Heart left ventricle (tissue), 16 donors: ENCODE results near the gene CNDP2. TPM values are rescaled to one million over a fixed set of nuclear protein-coding genes. Genes with fewer than 3 reads are reported as not detected.
A peak's percentile ranks its signal among the peaks of the same experiment; 100 is the strongest.
"Not testable (repeated sequence)": the region's sequence is repeated elsewhere in the genome, so short reads cannot be mapped to it uniquely, and the experiment has no call there.

ENCODE experiments used
- ATAC-seq, 4 donors: fragments of 200-7000 bp; cut with Tn5 transposase; one replicate each; pipeline ENCODE4 v1.9.1; 2020 to 2022; ENCODE audit warnings: moderate library complexity in 4 of 4, mild to moderate bottlenecking in 3 of 4, moderate number of reproducible peaks in 1 of 4
- DNase-seq, 5 donors: peaks; one replicate each; pipeline ENCODE4 v3.0.0-alpha.2; 2020
- H3K27ac ChIP-seq, 12 donors: fragments of 200-600 bp; sonication (generic) in 4 of 12; one replicate each; pipeline versions ENCODE4 v1.5.0 to v1.8.0; 2016 to 2022; ENCODE audit warnings: mild to moderate bottlenecking in 2 of 12
- H3K27me3 ChIP-seq, 9 donors: fragments of 200-600 bp; sonication (generic) in 2 of 9; one replicate each; pipeline versions ENCODE4 v1.5.1 to v1.8.0; 2016 to 2022; ENCODE audit warnings: mild to moderate bottlenecking in 3 of 9
- H3K36me3 ChIP-seq, 9 donors: fragments of 200-600 bp; sonication (generic) in 2 of 9; one replicate each; pipeline versions ENCODE4 v1.5.0 to v1.8.0; 2018 to 2022; ENCODE audit warnings: mild to moderate bottlenecking in 2 of 9
- H3K4me1 ChIP-seq, 12 donors: fragments of 200-600 bp; sonication (generic) in 4 of 12; one replicate each; pipeline versions ENCODE4 v1.5.0 to v1.8.0; 2016 to 2022; ENCODE audit warnings: mild to moderate bottlenecking in 3 of 12
- H3K4me3 ChIP-seq, 12 donors: fragments of 200-600 bp; sonication (generic) in 4 of 12; one replicate each; pipeline versions ENCODE4 v1.5.0 to v1.8.0; 2017 to 2022; ENCODE audit warnings: mild to moderate bottlenecking in 9 of 12, moderate library complexity in 4 of 12
- H3K9me3 ChIP-seq, 12 donors: fragments of 200-600 bp; sonication (generic) in 4 of 12; one replicate each; pipeline versions ENCODE4 v1.5.0 to v1.8.0; 2016 to 2022; ENCODE audit warnings: mild to moderate bottlenecking in 1 of 12
- CTCF ChIP-seq, 12 donors: fragments of 200-600 bp; sonication (generic) in 4 of 12; IDR thresholded peaks; one replicate each; pipeline versions ENCODE4 v1.5.0 to v1.8.0; 2018 to 2022; ENCODE audit warnings: antibody characterized with exemption in 12 of 12, mild to moderate bottlenecking in 5 of 12
- POLR2A ChIP-seq, 2 donors: fragments of 450-650 bp; IDR thresholded peaks; one replicate each; pipeline ENCODE4 v1.6.1; 2017; ENCODE audit warnings: antibody characterized with exemption in 2 of 2, mild to moderate bottlenecking in 2 of 2, moderate library complexity in 2 of 2
- WGBS, 4 donors: extraction: QIAGEN DNeasy Blood & Tissue Kit in 2 of 4; methylation state at CpG; one replicate each; pipeline versions ENCODE4 v1.1.5 to v1.1.7; 2013 to 2018; 5-methylcytosine and 5-hydroxymethylcytosine counted together
- intact Hi-C, 10 donors: fragments of 100-400 bp; cut with DNase I; formaldehyde crosslinking; loops; one replicate each; pipeline versions ENCODE4 v1.11.1 to v1.14.2; 2022
- polyA plus RNA-seq, 2 donors: library from polyadenylated mRNA; stranded (reverse); fragments of 200-250 nt; gene quantifications; one replicate each; pipeline ENCODE4 v1.2.3, GENCODE V29; 2013
- total RNA-seq, 9 donors: library from RNA; depleted of rRNA in 2 of 9; stranded (reverse); fragments of >200 nt in 2 of 9; fragmentation: NEBNext Ultra II Directional in 3 of 9; extraction: Animal tissue kit (Norgen Biotek cat#: 25700) in 3 of 9; gene quantifications; one replicate each; pipeline versions ENCODE4 v1.1.0 to v1.2.4, GENCODE V29; 2016 to 2023
- donor health status: ischemic (EF 13 %, LVEDD 7.1; RV severe dilation, severe dysfunction).
- donor health status: healthy with polysubstance abuse.
- donor health status: DM: no; HTN: yes; CAD: no.
- donor health status: DM: no; HTN: no; CAD: no.
- donor health status: ischemic (EF 25% LVEDD 6.9; RV normal size, moderate dysfunction).
- donor health status: ischemic (EF 25% LVEDD 5.7; RV mildly dilated, moderate dysfunction).
- donor health status: healthy.
- donor health status: DM: yes; HTN: yes; CAD: no.
- donor health status: ischemic (EF 35%, LVEDD 5.7; RV mildly dilated, moderate dysfunction).
- donor health status: nonischemic (EF 11% LVEDD 7.7; RV severe dilation, severe dysfunction).
- donor health status: DM: yes; HTN: yes; CAD: no.
- donor health status: PGD.
- donor health status: ischemic (EF 29% LVEDD 5.4; RV normal size, mild dysfunction).
- donor health status: nonischemic (EF 23%, LVEDD 6.1; RV moderate dilation, normal function).

The CNDP2 gene
- total and polyA plus RNA-seq, 11 donors: 38.3 to 162 (median 76.3) TPM

DNA sequence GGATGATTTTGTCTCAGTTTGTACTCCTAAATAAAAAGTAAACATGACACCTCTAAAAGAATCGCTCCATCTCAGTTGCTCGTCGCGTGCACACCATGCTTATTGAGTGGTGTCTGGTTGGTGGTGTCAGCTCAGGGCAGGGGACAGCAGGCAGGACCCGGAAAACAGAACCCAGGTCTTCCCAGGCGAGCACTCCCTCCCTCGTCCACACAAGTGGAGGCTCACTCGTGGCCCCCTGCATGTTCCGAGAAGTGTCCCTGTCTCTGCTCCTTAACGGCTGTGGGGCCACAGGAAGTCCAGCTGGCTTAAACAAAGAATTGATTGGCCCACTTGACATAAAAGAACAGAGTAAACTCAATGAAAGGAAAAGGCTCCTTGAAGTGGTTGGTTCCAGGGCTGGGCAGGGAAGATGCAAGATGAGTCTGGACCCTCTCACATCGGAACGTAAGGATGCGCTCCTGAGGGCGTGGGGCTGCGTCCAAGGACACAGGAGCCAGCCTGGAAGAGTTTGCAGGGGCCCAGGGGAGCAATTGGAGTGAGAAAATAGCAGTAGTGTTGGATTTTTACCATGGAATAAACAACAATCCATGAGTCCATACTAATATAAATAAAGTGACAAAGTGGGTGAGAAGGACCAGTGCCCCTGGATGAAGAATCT, 25.0 kb downstream of the CNDP2 start:
- no peak for TF ChIP-seq POLR2A (IDR thresholded peaks at IDR 0.05)
- no peak for TF ChIP-seq CTCF (IDR thresholded peaks at IDR 0.05)
- WGBS, 4 donors: 92 to 97% (median 95%) methylated on average over 15 of the region's 15 CpGs
- Histone ChIP-seq H3K9me3 (no peaks in the 10 kb centered on the region), H3K36me3 (peaks cover 0 to 58% (median 52%) of the 10 kb centered on the region in 9 donors), H3K4me3 (no peak overlapping the region), H3K4me1 (peaks cover 0 to 22% (median 4%) of the 10 kb centered on the region in 12 donors), H3K27me3 (no peaks in the 10 kb centered on the region), H3K27ac (no peak overlapping the region)
- ATAC-seq (no peak), DNase-seq (no peak)
- intact Hi-C loops: no loop called here

DNA sequence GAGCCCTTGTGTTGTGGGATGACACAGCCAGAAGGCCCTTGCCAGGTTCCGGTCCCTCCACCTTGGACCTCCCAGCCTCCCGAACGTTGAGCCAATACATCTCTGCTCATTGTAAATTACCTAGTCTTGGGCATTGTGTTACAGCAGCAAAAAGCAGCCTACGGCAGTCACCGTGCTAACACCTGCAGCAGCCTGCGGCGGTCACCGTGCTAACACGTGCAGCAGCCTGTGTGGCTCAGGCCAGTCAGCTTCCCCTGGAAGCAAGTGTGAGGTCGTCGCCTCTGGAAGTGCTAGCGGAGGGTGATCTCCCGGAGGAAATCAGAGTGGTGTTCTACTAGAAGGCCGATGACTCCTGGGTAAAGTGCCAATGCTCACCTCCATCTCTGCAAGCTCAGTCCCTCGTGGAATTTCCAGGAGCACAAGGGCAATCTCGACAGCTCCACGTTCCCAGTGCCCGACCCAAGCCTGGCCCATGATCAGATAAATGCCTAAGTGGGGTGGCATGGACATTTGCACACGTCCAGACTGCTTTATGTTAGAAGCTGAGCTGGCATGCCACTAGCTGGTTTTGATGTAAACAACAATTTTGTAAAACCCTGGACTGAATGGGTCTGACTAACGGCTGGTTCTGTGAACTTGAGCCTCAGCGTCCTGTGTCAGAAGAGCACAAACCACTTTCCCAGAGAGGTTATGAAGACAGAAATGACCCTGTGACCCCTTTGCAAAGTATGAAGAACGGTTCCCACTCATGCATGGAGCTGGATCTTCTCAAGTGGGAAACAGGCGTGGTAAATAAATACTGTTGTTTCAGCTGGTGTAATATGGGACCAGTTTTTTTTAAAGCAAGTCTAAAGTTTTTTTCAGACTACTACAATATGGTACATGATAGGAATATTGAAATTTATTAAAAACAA, 26.7 kb downstream of the CNDP2 start:
- peak overlapping the region in 4 of 12 donors; percentile 44 to 72 (median 52) for H3K27ac ChIP-seq
- H3K36me3 ChIP-seq: peaks cover 0 to 41% (median 35%) of the 10 kb centered on the region in 9 donors
- WGBS, 4 donors: 80 to 87% (median 86%) methylated on average over 22 to 23 of the region's 23 CpGs

DNA sequence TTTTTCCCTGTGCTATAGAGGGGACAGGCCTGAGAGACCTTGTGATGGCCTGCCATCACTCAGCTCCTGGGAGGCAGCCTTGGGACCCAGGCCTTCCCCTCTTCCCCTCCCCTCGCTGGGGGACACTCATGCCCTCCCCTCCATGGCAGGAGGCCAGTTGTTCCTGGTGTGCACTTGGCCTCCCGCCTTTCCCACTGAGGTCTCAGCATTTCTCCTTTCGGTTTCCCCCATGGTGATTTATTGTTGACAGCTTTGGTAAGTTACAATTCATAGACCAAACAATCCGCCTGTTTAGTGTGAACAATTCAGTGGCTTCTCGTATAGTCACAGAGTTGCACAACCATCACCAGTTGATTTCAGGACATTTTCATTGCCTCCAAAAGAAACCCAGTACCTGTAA, 27.9 kb downstream of the CNDP2 start:
- 25 to 34% (median 33%) methylated on average over 5 of the region's 5 CpGs for WGBS, 4 donors
- H3K27me3 ChIP-seq: no peaks in the 10 kb centered on the region
- DNase-seq (peak in 2 of 5 donors; percentile 49 to 65), ATAC-seq (peak in 3 of 4 donors; percentile 36 to 59 (median 49))
- no peaks in the 10 kb centered on the region for H3K9me3 ChIP-seq
- no peak overlapping the region for H3K4me3 ChIP-seq
- TF ChIP-seq CTCF (IDR thresholded peaks at IDR 0.05) (no peak), POLR2A (IDR thresholded peaks at IDR 0.05) (no peak)
- H3K36me3 ChIP-seq: peaks cover 0 to 29% (median 23%) of the 10 kb centered on the region in 9 donors
- intact Hi-C loops: no loop called here
- H3K27ac ChIP-seq: peak overlapping the region in 11 of 12 donors; percentile 12 to 73 (median 59)
- peaks cover 0 to 22% (median 4%) of the 10 kb centered on the region in 12 donors for H3K4me1 ChIP-seq

More for the DNA sequence above, 26.7 kb downstream of the CNDP2 start:
- no peaks in the 10 kb centered on the region for H3K9me3 ChIP-seq
- no peak for TF ChIP-seq CTCF (IDR thresholded peaks at IDR 0.05)
- no peak for TF ChIP-seq POLR2A (IDR thresholded peaks at IDR 0.05)
- ATAC-seq: peak in 2 of 4 donors; percentile 18 to 33
- peaks cover 0 to 22% (median 4%) of the 10 kb centered on the region in 12 donors for H3K4me1 ChIP-seq
- no peaks in the 10 kb centered on the region for H3K27me3 ChIP-seq
- no peak for DNase-seq
- H3K4me3 ChIP-seq: no peak overlapping the region
- intact Hi-C loops: no loop called here

DNA sequence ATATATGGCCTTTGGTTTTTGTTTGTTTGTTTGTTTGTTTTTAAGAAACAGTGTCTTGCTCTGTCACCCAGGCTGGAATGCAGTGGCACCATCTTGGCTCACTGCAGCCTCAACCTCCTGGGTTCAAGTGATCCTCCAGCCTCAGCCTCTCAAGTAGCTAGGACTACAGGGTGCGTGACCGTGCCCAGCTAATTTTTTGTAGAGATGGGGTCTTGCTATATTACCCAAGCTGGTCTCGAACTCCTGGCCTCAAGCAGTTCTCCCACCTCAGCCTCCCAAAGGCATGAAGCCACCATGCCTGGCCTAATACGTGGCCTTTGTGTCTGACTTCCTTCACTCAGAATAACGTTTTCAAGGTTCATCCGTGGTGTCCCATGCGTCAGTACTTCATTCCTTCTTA, 28.8 kb downstream of the CNDP2 start:
- intact Hi-C loops, H3K9me3 ChIP-seq, DNase-seq, H3K27me3 ChIP-seq, H3K4me3 ChIP-seq, ATAC-seq: not testable (repeated sequence)
- 94 to 98% (median 96%) methylated on average over 7 of the region's 7 CpGs for WGBS, 4 donors
- Histone ChIP-seq H3K4me1 (peaks cover 0 to 22% (median 4%) of the 10 kb centered on the region in 12 donors), H3K27ac (peak overlapping the region in 3 of 12 donors; percentile 59 to 73 (median 64)), H3K36me3 (peaks cover 0 to 21% (median 15%) of the 10 kb centered on the region in 9 donors)
